Eye (tissue), 1 donor: ENCODE results near the gene DNASE2B.

ENCODE experiments used
- DNase-seq: peaks from one replicate; pipeline ENCODE4 v3.0.0-alpha.2; 2015

Gene DNASE2B, protein sequence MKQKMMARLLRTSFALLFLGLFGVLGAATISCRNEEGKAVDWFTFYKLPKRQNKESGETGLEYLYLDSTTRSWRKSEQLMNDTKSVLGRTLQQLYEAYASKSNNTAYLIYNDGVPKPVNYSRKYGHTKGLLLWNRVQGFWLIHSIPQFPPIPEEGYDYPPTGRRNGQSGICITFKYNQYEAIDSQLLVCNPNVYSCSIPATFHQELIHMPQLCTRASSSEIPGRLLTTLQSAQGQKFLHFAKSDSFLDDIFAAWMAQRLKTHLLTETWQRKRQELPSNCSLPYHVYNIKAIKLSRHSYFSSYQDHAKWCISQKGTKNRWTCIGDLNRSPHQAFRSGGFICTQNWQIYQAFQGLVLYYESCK

DNA sequence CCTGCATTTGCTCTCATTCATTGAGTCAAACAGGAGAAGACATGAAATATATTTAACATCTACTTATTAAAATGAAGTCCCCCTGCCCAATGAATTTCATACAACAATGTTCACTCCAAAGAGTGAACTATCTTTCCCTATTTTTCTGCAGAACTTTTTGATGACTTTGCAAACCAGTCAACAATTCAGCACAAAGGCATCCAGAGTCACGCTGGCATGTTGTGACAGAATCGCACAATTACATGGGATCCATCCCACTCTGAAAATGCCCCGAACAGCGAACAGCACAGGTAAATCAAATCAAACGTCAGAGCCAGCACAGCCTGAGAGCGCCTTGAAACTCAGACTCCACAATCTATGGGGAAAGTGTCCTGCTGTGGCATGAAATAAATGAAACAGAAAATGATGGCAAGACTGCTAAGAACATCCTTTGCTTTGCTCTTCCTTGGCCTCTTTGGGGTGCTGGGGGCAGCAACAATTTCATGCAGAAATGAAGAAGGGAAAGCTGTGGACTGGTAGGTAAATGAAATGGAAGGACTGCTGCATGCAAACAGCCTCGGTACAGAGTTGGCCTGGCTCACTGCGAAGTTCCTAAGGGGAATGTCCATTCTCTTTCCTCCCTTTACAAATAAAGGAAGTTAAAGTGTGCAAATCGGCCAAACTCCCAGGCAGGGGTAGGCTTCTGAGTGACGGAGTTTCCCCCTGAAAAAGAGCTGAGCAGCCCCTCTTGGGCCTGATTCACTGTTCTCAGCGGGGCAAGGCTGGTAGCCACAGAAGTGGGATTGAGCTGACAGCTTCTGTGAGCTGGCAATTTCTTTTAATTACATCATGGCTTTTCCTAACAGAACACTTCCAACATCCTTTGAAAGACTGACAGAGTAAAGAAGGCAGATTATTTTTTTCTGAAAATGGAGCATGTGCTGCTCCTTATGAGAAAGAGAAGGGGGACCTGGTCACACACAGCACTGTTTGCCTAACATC lies at the start of gene DNASE2B:
Gene DNASE2B, plus strand, starts transcription at position 310 of the 981 bp plus-strand sequence. Its CDS starts 81 bp downstream, at position 391.
- no peak for DNase-seq

DNA sequence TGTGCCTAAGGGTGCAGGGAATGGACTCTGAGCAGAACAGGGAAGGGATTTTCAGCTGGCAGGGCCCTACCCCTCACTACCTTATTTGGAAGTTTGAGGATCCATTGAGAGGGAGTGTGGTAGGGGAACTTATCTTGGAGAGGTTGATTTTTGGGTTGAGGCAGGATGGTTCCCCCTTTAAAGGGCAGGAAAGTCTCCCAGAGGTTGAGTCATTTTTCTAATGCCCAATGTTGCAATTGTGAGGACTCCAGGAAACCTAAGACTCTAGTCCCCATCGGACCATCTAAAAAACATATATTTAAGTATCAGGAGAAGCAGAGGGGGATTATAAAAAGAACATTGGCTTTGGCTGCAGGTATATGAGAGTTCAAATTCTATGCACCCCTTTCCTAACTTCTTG lies 49.5 kb upstream of the DNASE2B start:
- DNase-seq, result no peak

DNA sequence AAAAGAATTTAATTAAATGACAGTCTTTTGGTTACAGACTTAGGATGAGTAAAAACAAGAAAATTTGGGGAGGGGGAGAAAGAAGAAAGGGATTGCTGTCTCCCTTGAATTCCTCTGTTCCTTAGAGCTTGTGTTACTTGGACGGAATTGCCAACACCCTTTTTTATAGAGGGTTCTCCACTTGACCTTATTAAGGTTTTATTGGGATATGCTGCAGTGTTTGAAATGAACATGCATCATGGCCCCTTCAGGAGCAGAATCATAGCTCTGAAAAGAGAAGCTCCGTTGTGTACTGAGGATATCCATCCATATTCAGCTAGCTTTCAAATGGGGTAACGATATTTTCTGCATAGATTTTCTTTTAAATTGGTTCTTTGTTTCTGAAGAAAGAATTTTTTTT lies 48.2 kb upstream of the DNASE2B start:
- no peak for DNase-seq

DNA sequence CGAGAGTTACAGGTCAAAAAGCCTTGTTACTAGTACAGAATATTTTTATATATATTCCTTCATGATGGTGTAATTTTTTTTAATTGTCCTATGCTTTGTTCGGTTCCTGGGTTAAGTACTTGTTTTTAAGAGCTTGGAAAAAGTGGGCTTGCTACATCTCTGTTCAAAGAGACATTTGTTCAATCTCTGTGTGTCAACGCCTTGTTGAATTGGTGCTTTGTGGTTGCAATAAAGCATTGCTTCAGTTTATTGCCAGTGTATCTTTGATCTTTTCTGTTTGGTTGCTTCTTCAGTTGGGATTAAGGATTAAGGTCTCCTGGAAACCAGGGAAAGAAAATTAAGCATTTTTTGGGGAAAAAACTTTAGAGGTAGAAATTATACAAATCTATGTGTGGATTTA lies 47.7 kb upstream of the DNASE2B start:
- no peak for DNase-seq

DNA sequence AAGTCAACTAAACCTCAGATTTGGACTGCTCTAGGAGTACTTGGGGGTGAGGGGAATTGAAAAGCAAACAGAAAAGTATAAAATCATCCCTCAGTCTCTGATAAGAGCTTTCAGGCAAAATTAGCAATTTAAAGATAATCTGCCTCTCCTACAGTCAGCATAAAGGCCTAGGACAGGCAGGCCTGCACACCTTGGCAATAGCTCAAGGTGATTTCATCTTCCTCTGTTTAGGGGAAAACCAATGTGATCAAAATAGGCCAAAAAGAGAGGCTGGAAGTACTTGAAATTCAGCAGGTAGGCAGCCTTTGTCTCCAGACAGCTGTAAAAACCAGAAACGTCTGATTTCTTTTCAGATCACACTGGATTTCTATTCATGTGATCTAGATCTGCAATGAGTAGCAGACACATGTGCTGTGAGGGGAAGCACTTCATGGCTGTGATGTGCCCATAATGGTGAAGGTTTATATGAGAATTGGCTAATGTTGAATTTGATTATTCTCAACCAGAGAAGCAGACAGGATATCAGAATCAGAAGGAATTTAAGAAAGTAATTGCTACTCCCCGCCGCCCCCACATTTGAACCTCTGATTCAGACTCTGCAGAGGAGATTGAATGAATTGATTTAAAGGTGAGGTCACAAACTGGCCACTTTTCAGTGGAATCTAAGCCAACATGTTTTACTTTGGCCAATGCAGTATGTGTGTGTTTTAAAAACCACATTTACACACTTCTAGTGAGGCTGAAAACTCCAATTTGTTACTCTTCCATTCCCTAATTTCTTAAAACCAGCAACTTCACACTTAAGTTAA lies 45.8 kb upstream of the DNASE2B start:
- DNase-seq, result peak; percentile 11

DNA sequence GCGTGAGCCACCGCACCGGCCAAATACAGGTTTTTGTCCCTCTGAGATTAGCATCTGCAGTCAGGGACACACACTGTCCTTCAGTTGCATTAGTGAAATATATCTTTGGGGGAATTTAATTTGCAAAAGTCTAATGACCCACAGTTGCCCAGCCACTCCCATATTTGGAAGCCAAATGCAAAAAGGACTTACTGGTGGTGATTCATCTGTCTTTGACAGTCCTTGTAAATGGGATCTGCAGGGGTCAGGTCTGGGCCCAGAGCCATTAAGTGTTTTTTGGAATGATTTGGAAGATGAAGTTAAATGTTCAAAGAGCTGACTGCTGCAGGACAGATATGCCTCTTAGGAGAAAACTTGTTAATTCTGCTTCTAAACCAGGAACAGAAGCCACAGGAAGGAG lies 44.6 kb upstream of the DNASE2B start:
- DNase-seq, result no peak

DNA sequence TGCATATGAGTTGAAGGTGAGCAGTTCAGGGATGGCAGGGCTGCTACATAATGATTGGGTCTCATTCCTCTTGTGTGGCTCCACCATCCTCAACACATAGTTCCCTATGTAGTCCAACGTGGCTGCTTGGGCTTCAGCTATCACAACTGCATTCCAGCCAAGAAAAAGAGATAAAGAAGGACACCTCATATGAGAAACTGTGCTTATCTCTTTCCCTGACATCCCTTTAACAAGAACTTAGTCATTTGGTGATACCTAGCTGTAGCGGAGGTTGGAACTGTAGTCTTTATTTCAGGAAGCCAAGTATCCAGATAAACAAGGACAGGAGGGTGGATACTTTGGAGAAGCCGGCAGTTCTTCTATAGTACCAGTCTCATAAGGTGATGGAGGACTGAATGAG lies 42.7 kb upstream of the DNASE2B start:
- no peak for DNase-seq

DNA sequence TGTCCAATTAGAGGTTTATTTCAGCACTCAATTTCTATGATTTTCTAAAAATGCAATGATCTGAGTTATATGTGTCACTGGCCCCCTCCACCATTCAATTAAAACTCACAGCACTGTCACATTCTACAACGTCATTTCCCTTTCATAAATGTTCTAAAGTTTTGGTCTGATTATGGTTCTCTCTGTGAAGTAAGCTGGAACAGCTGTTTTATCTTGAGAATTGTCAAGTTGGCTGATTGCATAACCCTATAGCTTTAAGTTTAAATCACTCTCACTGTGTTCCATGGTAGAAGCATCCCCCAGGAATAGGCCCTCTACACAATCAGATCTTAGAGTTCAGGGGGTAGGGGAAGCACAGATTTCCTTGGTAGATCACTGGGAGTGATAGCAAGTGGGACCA lies 41.4 kb upstream of the DNASE2B start:
- DNase-seq, result no peak

DNA sequence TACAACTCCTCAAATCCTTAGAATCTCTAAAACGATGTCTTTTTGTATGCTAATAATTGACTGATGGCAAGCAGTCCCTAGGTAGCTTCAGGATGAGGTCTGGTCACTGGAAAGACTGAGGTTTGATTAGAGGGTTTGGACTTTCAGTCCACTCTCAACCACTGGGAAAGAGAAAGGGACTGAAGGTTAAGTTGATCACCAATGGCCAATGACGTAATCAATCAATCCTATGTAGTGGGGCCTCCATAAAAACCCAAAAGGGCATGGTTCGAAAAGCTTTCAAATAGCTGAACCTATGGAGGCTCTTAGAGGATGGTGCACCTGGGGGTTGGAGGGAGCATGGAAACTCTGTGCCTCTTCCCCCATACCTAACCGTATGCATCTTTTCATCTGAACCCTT lies 39.6 kb upstream of the DNASE2B start:
- DNase-seq, result no peak

DNA sequence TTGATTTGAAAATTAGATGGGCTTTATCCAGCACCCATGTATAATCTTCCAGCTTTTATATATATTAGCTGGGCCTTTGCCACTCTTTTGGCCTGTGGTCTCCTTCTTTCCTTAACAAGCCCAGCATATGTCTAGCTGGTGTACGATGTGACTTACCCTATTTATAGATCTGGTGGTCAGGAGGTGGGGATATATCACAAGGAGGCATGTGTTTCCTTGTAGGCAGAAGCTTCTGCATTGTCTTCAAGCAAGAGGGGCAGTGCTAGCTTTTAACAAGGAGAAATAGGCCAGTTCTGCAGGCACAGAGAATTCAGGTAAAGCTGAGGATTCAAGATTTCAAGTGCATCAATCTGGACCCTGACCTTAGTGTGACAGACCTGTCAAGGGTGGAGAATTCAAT lies 38.0 kb upstream of the DNASE2B start:
- no peak for DNase-seq

DNA sequence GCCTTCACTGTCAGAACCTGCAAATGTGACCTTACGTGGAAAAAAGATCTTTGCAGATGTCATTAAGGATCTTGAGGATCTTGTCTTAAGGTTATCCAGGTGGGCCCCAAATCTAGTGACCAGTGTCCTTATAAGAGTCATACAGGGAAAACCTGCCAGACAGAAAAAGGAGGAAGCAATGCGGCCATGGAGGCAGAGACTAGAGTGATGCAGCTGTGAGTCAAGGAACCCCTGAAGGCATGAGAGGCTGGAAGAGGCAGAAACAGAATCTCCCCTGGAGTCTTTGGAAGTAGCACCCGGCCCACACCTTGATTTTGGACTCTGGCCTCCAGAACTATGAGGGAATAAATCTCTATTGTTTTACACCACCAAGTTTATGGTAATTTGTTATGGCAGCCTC lies 36.5 kb upstream of the DNASE2B start:
- DNase-seq, result no peak

DNA sequence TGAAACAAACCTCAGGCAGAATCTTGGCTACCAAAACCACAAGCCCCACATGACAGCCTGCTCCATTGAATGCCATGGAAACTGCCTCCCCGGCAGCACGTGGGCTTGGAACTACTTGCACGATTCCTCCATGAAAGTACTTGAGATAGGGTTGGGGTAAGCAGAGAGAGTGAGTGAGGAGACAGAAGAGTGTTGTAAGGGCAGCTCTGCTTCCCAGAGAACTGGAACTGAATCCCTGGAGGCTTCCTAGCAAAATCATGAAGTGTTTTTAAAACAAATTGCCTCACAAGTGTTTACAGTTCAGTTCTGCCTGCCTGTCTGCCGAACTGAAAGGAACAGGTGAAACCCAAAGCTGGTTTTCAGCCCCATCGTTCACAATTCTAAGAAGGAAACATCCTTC lies 35.3 kb upstream of the DNASE2B start:
- no peak for DNase-seq

DNA sequence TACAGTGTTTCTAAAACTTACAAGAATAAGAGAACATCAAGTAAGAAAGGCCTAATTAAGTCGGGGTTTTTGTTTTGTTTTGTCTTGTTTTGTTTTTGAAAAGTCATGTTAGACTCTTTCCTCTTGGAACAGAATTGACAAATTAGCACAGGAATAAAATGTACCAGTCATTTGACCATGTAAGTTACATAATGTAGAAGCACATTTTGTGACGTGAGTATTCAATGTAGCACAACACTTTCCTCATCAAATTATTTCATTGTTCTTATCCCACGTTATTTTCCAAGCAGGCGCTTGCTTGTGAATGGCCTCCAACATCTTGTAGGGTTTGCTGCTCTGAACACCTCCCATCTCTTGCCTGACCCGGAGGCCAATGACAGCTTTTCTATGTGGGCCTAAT lies 34.7 kb upstream of the DNASE2B start:
- no peak for DNase-seq

DNA sequence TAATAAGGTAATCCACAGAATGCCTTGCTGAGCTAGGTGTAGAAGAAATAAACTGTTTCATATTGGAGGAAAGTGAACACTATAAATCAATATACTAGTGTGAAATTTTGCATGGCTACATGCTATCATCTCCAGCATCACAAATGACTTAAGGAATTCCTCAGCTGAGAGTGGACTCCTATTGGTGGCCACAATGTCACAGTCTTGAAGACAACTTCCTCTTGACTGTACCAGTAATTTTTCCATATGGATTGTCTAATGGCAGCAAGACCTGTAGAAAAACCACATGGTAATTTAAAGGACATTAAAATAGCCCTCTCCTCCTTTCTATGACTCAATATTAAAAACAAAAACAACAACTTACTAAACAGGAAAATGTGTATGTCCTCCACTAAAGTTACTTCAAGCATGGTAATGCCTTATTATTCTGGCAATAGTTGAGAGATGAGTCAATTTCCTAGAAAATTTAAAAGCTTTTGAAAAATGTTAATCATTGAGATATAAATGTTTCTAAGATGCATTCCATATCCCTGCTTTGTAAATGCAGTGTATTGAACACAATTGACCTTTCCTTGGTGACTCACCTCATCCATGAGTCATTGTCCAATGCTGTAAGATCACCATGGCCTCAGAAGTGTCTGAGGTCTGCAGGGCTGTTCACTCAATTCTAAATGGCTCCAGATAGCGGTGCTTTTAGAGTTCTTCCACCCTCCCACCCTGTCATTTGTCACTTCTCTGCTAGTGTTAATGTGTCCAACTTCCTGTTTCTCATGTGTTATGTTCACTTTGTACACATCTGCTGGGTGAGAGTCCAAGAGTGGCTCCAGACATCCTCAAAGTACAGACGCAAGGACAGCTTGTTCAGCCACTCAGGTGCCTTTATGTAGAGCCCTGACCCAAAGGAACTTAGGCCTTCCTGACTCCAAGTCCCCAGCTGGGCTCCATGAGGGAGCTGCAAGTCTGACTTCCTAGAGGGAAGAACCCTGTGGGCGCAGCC lies 32.8 kb upstream of the DNASE2B start:
- DNase-seq, result no peak

DNA sequence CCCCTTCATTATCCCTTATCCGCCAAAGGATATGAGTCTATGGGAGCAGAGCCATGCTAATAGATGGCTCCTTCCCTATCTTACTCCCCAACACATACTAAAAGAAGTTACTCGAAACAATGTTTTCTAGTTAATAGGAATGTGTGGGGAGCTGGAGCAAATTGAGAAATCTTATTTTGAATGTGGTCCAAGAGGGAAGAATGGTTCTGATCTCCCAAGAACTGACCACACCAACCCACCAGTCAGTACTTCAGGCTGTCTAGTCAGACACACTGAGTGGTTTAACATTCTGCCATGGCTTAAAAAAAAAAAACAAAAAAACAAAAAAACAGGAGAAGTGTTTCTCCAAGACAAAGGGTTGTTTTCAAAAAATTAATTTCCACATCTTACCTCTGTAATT lies 31.5 kb upstream of the DNASE2B start:
- no peak for DNase-seq

DNA sequence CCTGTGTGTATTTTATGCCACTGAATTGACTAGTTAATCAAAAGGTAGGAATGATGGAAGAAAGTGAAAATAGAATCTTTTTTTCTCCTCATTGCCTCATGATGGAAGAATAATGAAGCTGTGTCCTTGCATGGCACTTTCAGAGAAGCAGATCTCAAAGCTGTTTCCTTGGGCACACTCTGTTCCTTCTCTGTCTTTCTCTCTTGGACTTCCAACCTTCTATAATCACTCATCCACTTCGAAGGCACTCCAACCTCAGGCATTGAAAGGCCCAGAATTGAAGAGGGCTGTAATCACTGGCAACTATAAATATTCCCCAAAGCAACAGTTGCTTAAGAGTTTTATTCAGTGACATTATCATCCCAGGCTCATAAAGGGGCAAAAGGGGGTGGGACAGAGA lies 31.1 kb upstream of the DNASE2B start:
- DNase-seq, result no peak

DNA sequence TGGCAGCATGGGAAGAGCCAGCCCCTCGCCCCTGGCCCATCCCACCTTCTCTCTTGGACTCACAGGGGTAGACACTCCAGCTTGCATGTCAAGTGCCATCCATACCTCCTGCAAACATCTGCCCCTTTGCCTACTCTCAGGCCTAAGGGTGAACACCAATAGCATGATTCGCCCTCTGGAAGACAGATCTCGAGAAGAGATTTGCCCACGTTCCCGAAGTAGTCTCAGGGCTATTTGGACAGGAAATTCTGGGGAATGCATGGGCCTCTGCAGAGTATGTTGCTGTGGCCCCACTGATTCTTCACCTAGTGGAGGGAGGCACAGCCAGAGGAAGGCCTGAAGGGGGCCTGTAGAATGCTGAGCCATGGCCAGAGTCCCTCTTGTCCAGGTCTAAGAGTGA lies 29.8 kb upstream of the DNASE2B start:
- no peak for DNase-seq

DNA sequence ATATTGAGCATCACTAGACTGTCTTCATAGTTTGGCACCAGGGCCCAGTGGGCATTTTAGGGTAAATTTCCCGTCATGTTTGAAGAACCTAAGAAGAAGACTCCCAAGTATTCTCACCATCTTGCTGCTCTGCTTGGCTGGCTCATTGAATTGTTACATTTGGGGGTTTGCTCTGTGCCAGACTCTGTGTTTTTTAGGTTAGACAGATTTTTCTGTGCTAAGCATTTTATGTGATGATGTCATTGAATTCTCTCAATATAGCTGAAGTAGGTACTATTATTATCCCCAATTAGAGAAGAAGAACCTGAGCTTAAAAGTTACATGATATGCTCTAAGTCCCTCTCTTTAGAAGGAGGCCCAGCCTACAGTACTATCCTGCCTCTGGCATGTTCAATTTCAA lies 28.0 kb upstream of the DNASE2B start:
- DNase-seq, result no peak

DNA sequence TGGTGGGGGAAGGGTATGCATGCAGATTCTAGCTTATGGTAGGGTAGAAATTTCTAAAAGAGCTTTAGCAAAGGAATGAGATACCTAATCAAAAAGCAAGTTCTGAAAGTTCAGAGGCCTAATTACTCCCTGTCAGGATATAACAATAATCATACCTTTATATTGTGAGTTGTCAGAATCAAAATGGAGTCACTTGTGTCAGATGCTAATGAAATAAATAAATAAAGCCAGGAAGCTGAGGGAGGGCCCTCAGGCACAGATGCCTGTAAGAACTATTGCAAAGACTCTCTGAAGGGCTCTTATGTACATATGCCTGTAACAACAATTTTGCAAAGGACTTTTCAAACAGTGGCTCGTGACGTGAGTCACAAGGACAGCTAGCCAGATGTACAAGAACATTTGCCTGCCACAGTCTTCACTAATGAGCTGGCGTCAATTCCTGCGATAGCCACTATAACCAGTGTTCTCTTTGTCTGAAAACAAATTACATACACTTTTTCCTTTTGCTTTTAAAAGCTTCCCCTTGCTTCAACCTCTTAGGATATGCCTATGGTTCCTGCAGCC lies 27.4 kb upstream of the DNASE2B start:
- DNase-seq, result no peak

DNA sequence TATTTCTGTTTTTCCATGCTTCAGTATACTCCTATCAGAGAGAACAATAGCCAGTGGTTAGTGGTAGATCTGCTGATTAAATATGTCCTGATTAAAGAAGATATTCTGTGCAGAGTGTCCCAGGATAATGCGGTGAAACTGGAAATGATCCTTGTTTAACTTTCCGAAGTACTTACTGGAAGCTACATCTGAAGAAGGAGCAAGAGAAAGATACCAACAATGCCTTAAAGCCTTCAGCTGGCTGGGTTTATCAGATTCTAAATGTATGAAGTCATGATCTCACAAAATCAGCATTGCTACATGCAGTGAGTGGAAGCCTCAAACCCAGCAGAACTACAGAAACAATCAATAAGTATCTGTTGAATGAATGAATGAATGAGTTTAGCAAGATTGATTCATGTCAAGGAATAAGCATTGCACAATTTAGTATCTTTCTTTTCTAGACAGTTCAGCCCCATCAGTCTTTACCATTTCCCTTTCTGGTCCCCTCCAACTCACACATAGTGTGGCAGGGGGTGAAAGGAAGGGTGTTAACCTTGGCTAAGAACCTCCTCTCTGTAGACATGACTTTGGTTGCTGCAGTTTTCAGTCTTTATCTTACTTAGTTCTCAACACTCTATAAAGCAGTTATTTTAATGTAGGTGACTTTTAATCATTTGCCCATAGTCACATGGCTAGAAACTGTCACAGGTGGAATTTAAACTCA lies 24.7 kb upstream of the DNASE2B start:
- no peak for DNase-seq
